ENCODE data around the gene SORCS2.

The SORCS2 gene

GRCh38 chr4:7233006-7233580, 40.8 kb downstream of the SORCS2 start:
- ChIA-PET CTCF (interaction anchor here (1.4 kb wide), 1 partner anchor 10 kb away, joined by 3 read pairs; no protein-coding TSS in a partner anchor), POLR2A (no interaction called here)
- no peak overlapping the region for H3K4me3 ChIP-seq (ENCODE audit: low read depth, low read length)
- DNase-seq (ENCODE audit: low read depth, low spot score) = no peak
- TF ChIP-seq CTCF (IDR thresholded peaks at IDR 0.05; ENCODE audit: insufficient read depth, low read length, missing control alignments) = no peak

DNA sequence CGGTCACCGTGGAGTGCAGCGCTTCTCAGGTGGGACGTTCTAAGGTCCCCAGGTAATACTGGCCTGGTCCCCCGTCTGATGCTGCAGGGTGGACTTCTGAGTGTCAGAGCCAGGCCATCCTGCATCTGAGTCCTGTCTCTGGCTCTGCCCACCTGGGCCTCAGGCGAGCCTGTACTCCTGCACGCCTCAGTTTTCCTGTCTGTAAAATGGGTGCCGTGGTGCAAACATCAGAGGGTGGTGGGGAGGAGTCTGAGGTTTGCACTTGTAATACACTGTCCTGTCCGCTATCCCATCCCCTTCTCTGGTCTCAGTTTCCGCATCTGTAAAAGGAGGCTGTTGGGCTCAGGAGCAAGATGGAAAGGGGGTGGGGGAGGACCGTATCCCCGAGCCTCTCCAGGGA, 41.3 kb downstream of the SORCS2 start:
- ChIA-PET POLR2A (no interaction called here), CTCF (no interaction called here)
- no peak for TF ChIP-seq CTCF (IDR thresholded peaks at IDR 0.05; ENCODE audit: insufficient read depth, low read length, missing control alignments)
- DNase-seq (ENCODE audit: low read depth, low spot score) = no peak
- H3K4me3 ChIP-seq (ENCODE audit: low read depth, low read length) = no peak overlapping the region

DNA sequence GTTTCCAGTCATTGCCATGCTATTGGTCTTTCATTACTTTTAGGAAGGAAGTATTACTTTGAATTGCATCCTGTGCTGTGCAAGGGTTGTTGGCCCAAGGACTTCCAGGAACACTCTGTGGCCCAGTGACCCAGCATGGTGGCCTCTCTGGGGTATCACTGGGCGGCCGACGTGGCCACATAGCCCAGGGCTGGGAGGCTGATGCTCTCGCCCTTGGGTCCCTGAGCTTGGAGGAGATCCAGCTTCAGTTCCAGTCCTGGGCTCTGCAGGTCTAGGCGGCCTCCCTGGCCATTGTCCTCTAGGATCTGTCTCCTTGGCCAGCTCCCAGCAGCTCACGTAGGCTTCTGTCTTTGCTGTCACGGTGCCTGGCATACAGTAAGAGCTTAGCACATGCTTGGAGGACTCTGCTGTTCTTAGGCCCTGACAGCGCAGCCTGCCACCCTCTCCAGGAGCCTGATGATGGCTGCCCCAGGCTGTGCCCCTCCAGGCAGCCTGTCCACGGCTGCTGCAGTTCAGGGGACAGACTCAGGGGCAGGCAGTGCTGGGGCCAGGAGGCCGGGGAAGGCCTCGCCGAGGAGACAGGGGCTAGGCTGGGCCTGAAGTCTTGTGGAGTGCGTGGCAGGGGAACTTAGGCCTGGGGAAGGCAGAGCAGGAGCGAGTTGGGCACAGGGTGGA, 42.2 kb downstream of the SORCS2 start:
- H3K4me3 ChIP-seq (ENCODE audit: low read depth, low read length) = no peak overlapping the region
- ChIA-PET POLR2A (no interaction called here), CTCF (no interaction called here)
- TF ChIP-seq CTCF (IDR thresholded peaks at IDR 0.05; ENCODE audit: insufficient read depth, low read length, missing control alignments) = no peak
- no peak for DNase-seq (ENCODE audit: low read depth, low spot score)

DNA sequence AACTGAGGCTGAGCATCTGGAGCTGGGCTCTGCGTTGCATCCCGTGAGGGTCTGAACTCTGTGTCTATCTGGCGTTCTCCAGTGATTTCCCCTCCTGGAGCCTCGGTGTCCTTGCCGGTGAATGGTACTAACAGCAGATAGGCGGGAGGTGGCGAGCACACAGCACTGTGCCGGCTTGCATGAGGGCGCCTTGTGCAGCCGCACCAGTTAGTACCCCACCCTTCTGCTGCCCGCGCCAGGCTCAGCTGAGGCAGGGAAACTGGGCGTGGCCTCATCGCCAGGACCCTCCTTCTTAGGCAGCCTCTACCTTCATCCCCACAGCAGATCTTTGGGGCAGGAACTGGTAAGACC, 42.7 kb downstream of the SORCS2 start:
- CTCF ChIA-PET = no interaction called here
- no peak overlapping the region for H3K4me3 ChIP-seq (ENCODE audit: low read depth, low read length)
- POLR2A ChIA-PET = no interaction called here
- TF ChIP-seq CTCF (IDR thresholded peaks at IDR 0.05; ENCODE audit: insufficient read depth, low read length, missing control alignments) = no peak
- no peak for DNase-seq (ENCODE audit: low read depth, low spot score)

- H3K4me3 ChIP-seq (ENCODE audit: low read depth, low read length) = no peak overlapping the region
- ChIA-PET CTCF (interaction anchor here (0.9 kb wide), 1 partner anchor 9 kb away, joined by 3 read pairs; no protein-coding TSS in a partner anchor), POLR2A (no interaction called here)
- TF ChIP-seq CTCF (IDR thresholded peaks at IDR 0.05; ENCODE audit: insufficient read depth, low read length, missing control alignments) = no peak
- no peak for DNase-seq (ENCODE audit: low read depth, low spot score)
Observed at GRCh38 chr4:7236847-7237246, 44.5 kb downstream of the SORCS2 start.

DNA sequence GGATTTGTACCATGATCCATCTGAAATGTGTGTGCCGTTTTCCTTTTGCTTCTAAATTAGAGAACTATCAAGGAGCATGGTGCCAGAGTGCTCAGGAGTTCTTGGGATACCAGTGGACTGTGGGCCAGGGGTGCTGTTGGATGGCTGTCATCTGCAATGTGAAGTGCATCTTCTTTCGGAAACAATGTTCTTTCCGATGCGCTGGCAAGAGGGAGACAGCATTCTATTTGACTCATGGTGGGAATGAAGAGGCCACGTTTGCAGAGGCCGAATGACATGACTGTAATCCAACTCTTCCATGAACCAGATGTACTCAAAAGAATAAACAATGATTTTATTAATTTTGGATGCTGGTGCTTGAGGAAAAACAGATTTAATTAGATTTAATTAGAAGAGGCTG, 45.5 kb downstream of the SORCS2 start:
- TF ChIP-seq CTCF (IDR thresholded peaks at IDR 0.05; ENCODE audit: insufficient read depth, low read length, missing control alignments) = no peak
- ChIA-PET CTCF (interaction anchor here (1.5 to 1.8 kb wide), 2 partner anchors 11 to 43 kb away, joined by 4 read pairs; no protein-coding TSS in a partner anchor), POLR2A (interaction anchor here (1.0 kb wide), 1 partner anchor 43 kb away, joined by 3 read pairs; no protein-coding TSS in a partner anchor)
- no peak for DNase-seq (ENCODE audit: low read depth, low spot score)
- no peak overlapping the region for H3K4me3 ChIP-seq (ENCODE audit: low read depth, low read length)
